GM23248 (cell line): ENCODE measurements around the gene SNRPD1. TPM values are rescaled to one million over a fixed set of nuclear protein-coding genes. Genes with fewer than 3 reads are reported as not detected.

Experiments used
- DNase-seq: peaks from one replicate; pipeline ENCODE4 v3.0.0-alpha.2; 2015
- H2AFZ ChIP-seq: fragments of 200-600 bp; sonication (generic); 2 replicates; pipeline ENCODE4 v1.6.1; 2016; ENCODE audit warnings: antibody characterized with exemption
- H3F3A ChIP-seq: fragments of 200-600 bp; sonication (generic); 2 replicates; pipeline ENCODE4 v1.6.1; 2016; ENCODE audit warnings: mild to moderate bottlenecking, antibody characterized with exemption, mixed run types; ENCODE audit not compliant: insufficient read depth
- H3K27ac ChIP-seq: fragments of 200-600 bp; sonication (generic); 2 replicates; pipeline ENCODE4 v1.5.1; 2016; ENCODE audit warnings: mild to moderate bottlenecking
- H3K27me3 ChIP-seq: fragments of 200-600 bp; sonication (generic); replicated peaks from 2 replicates; pipeline ENCODE4 v1.6.1; 2016; ENCODE audit warnings: mild to moderate bottlenecking; ENCODE audit not compliant: insufficient read depth
- H3K36me3 ChIP-seq: fragments of 200-600 bp; sonication (generic); 2 replicates; pipeline ENCODE4 v1.6.1; 2016; ENCODE audit warnings: low read depth, mild to moderate bottlenecking
- H3K4me1 ChIP-seq: fragments of 200-600 bp; sonication (generic); 2 replicates; pipeline ENCODE4 v1.6.1; 2016; ENCODE audit warnings: mild to moderate bottlenecking; ENCODE audit not compliant: insufficient read depth
- H3K4me2 ChIP-seq: fragments of 200-600 bp; sonication (generic); one replicate; pipeline ENCODE4 v1.6.1; 2016; ENCODE audit warnings: mild to moderate bottlenecking; ENCODE audit not compliant: unreplicated experiment
- H3K4me3 ChIP-seq: fragments of 200-600 bp; sonication (generic); 2 replicates; pipeline ENCODE4 v1.5.1; 2016; ENCODE audit warnings: mild to moderate bottlenecking
- H3K79me2 ChIP-seq: fragments of 200-600 bp; sonication (generic); 2 replicates; pipeline ENCODE4 v1.6.1; 2016; ENCODE audit warnings: mild to moderate bottlenecking; ENCODE audit not compliant: insufficient read depth
- H3K9ac ChIP-seq: fragments of 200-600 bp; sonication (generic); 2 replicates; pipeline ENCODE4 v1.6.1; 2016; ENCODE audit warnings: mild to moderate bottlenecking
- H3K9me2 ChIP-seq: fragments of 200-600 bp; sonication (generic); 2 replicates; pipeline ENCODE4 v1.6.1; 2016; ENCODE audit warnings: mixed run types, mild to moderate bottlenecking, moderate library complexity; ENCODE audit not compliant: insufficient read depth
- H3K9me3 ChIP-seq: fragments of 200-600 bp; sonication (generic); one replicate; pipeline ENCODE4 v1.6.1; 2017; ENCODE audit warnings: low read depth
- H4K20me1 ChIP-seq: fragments of 200-600 bp; sonication (generic); 2 replicates; pipeline ENCODE4 v1.6.0; 2016; ENCODE audit not compliant: insufficient read depth
- EZH2 ChIP-seq: fragments of 200-600 bp; sonication (generic); IDR thresholded peaks from 2 replicates; pipeline ENCODE4 v1.6.1; 2018; ENCODE audit warnings: antibody characterized with exemption, mild to moderate bottlenecking; ENCODE audit not compliant: insufficient read depth, poor library complexity, severe bottlenecking
- EZH2phosphoT487 ChIP-seq: fragments of 200-600 bp; sonication (generic); IDR thresholded peaks from 2 replicates; pipeline ENCODE4 v1.6.1; 2018; ENCODE audit warnings: antibody characterized with exemption, moderate library complexity, mild to moderate bottlenecking, low read depth; ENCODE audit not compliant: insufficient read depth
- WGBS, 2 experiments: methylation state at CpG; one replicate each; pipeline ENCODE4 v1.1.6; 2015 to 2017; ENCODE audit warnings: low lambda C conversion rate in 2 of 2, low coverage in 1 of 2; ENCODE audit errors: missing lambda C conversion rate in 2 of 2; 5-methylcytosine and 5-hydroxymethylcytosine counted together
- in situ Hi-C: fragments of 300-500 bp; cut with MboI; formaldehyde crosslinking; loops from 2 replicates; pipeline ENCODE4 v1.15.0; 2020
- polyA plus RNA-seq: library from polyadenylated mRNA; unstranded; fragments of >200 nt; fragmentation: Nextera tagmentation; extraction: Ambion mirVana; gene quantifications from 2 replicates; pipeline ENCODE4 v1.2.1, GENCODE V29; 2016
- total RNA-seq: library from RNA; depleted of rRNA; stranded (reverse); fragments of >200 nt; shearing (Covaris generic); gene quantifications from 2 replicates; pipeline ENCODE4 v1.2.3, GENCODE V29; 2014

Gene SNRPD1
- total and polyA plus RNA-seq, 2 experiments from 2014 or later, result 16.2 to 159 TPM

GRCh38 chr18:21656402-21656801, 44.3 kb downstream of the SNRPD1 start:
- H3K9ac ChIP-seq, result no peak overlapping the region
- H4K20me1 ChIP-seq, result no peaks in the 10 kb centered on the region
- H3F3A ChIP-seq, result no peaks in the 10 kb centered on the region
- H3K9me3 ChIP-seq, result no peaks in the 10 kb centered on the region
- peaks cover 7% of the 10 kb centered on the region; the same call in 1 of the 2 replicates for H3K4me1 ChIP-seq
- in situ Hi-C loops, result no loop called here
- H3K4me3 ChIP-seq, result no peak overlapping the region
- no peak overlapping the region for H3K4me2 ChIP-seq
- no peaks in the 10 kb centered on the region for H3K9me2 ChIP-seq
- peak; percentile 38 for DNase-seq
- TF ChIP-seq EZH2phosphoT487, result no peak
- TF ChIP-seq EZH2, result no peak
- no peak overlapping the region for H2AFZ ChIP-seq
- H3K27ac ChIP-seq, result no peak overlapping the region
- H3K36me3 ChIP-seq, result no peaks in the 10 kb centered on the region
- H3K27me3 ChIP-seq, result no peaks in the 10 kb centered on the region
- no peaks in the 10 kb centered on the region for H3K79me2 ChIP-seq

GRCh38 chr18:21660078-21660477, 48.0 kb downstream of the SNRPD1 start:
- Histone ChIP-seq H3K27me3 (no peaks in the 10 kb centered on the region), H4K20me1 (no peaks in the 10 kb centered on the region), H3K4me2 (no peak overlapping the region), H2AFZ (no peak overlapping the region), H3F3A (no peaks in the 10 kb centered on the region), H3K4me1 (peaks cover 7% of the 10 kb centered on the region; the same call in 1 of the 2 replicates), H3K9me3 (no peaks in the 10 kb centered on the region), H3K79me2 (no peaks in the 10 kb centered on the region), H3K36me3 (no peaks in the 10 kb centered on the region), H3K27ac (no peak overlapping the region), H3K9ac (no peak overlapping the region), H3K9me2 (no peaks in the 10 kb centered on the region), H3K4me3 (no peak overlapping the region)
- in situ Hi-C loops, result no loop called here
- no peak for TF ChIP-seq EZH2phosphoT487
- no peak for TF ChIP-seq EZH2
- DNase-seq, result no peak
- 83 to 90% methylated on average over 2 of the region's 2 CpGs for WGBS, 2 experiments

- no peaks in the 10 kb centered on the region for H3K27me3 ChIP-seq
- no peaks in the 10 kb centered on the region for H3F3A ChIP-seq
- no peak overlapping the region for H3K4me2 ChIP-seq
- WGBS, 2 experiments, result 93 to 94% methylated on average over 9 of the region's 9 CpGs
- DNase-seq, result no peak
- H3K9me3 ChIP-seq, result no peaks in the 10 kb centered on the region
- H3K9me2 ChIP-seq, result no peaks in the 10 kb centered on the region
- H3K36me3 ChIP-seq, result no peaks in the 10 kb centered on the region
- no peak overlapping the region for H2AFZ ChIP-seq
- H3K9ac ChIP-seq, result no peak overlapping the region
- in situ Hi-C loops, result no loop called here
- no peak overlapping the region for H3K27ac ChIP-seq
- TF ChIP-seq EZH2 (no peak), EZH2phosphoT487 (no peak)
- no peaks in the 10 kb centered on the region for H4K20me1 ChIP-seq
- no peaks in the 10 kb centered on the region for H3K79me2 ChIP-seq
- no peaks in the 10 kb centered on the region for H3K4me1 ChIP-seq
- H3K4me3 ChIP-seq, result no peak overlapping the region
These were observed 50.5 kb downstream of the SNRPD1 start for GRCh38 chr18:21662581-21662980.

- no peak overlapping the region for H3K4me2 ChIP-seq
- 88 to 93% methylated on average over 7 of the region's 7 CpGs for WGBS, 2 experiments
- H3K36me3 ChIP-seq, result no peaks in the 10 kb centered on the region
- no peaks in the 10 kb centered on the region for H3K4me1 ChIP-seq
- H3K27me3 ChIP-seq, result no peaks in the 10 kb centered on the region
- no peak overlapping the region for H2AFZ ChIP-seq
- no peaks in the 10 kb centered on the region for H3K9me3 ChIP-seq
- DNase-seq, result no peak
- H3F3A ChIP-seq, result no peaks in the 10 kb centered on the region
- TF ChIP-seq EZH2 (no peak), EZH2phosphoT487 (no peak)
- H3K4me3 ChIP-seq, result no peak overlapping the region
- in situ Hi-C loops, result no loop called here
- no peak overlapping the region for H3K9ac ChIP-seq
- no peak overlapping the region for H3K27ac ChIP-seq
- H4K20me1 ChIP-seq, result no peaks in the 10 kb centered on the region
- no peaks in the 10 kb centered on the region for H3K9me2 ChIP-seq
- H3K79me2 ChIP-seq, result no peaks in the 10 kb centered on the region
These were observed 51.5 kb downstream of the SNRPD1 start for GRCh38 chr18:21663578-21663977.

GRCh38 chr18:21664069-21664468, 52.0 kb downstream of the SNRPD1 start:
- DNase-seq, result no peak
- no peak overlapping the region for H3K4me3 ChIP-seq
- H3K4me1 ChIP-seq, result no peaks in the 10 kb centered on the region
- in situ Hi-C loops, result no loop called here
- H2AFZ ChIP-seq, result no peak overlapping the region
- H3K36me3 ChIP-seq, result no peaks in the 10 kb centered on the region
- no peaks in the 10 kb centered on the region for H3K27me3 ChIP-seq
- H3K9ac ChIP-seq, result no peak overlapping the region
- no peaks in the 10 kb centered on the region for H3K9me3 ChIP-seq
- no peaks in the 10 kb centered on the region for H3K79me2 ChIP-seq
- H3K9me2 ChIP-seq, result no peaks in the 10 kb centered on the region
- H3F3A ChIP-seq, result no peaks in the 10 kb centered on the region
- no peak overlapping the region for H3K4me2 ChIP-seq
- no peak overlapping the region for H3K27ac ChIP-seq
- no peaks in the 10 kb centered on the region for H4K20me1 ChIP-seq
- 94 to 98% methylated on average over 2 of the region's 2 CpGs for WGBS, 2 experiments
- no peak for TF ChIP-seq EZH2
- no peak for TF ChIP-seq EZH2phosphoT487
